ENCODE data around the gene HES5. TPM values are rescaled to one million over a fixed set of nuclear protein-coding genes. Genes with fewer than 3 reads are reported as not detected.
A peak's percentile ranks its signal among the peaks of the same experiment; 100 is the strongest.

Gene HES5
- total RNA-seq, 1 experiment from 2014 or later: not detected

GRCh38 chr1:2558420-2558819 is 28.4 kb upstream of the HES5 start:
- BruUV-seq (replicated peaks): no TSS peak
- Mint-ChIP-seq H3K27ac (ENCODE audit: unreplicated experiment) (peak overlapping the region; percentile 47), H3K36me3 (ENCODE audit: insufficient read depth, unreplicated experiment) (peaks cover 31% of the 10 kb centered on the region), H3K27me3 (ENCODE audit: unreplicated experiment) (no peaks in the 10 kb centered on the region), H3K4me1 (ENCODE audit: low read depth, unreplicated experiment) (peaks cover 8% of the 10 kb centered on the region), H3K9me3 (ENCODE audit: low read depth, unreplicated experiment) (no peaks in the 10 kb centered on the region), H3K4me3 (ENCODE audit: low read depth, unreplicated experiment) (no peak overlapping the region)
- intact Hi-C loops (cut with micrococcal nuclease; ENCODE audit: unreplicated experiment): no loop called here
- TF ChIP-seq CTCF (IDR thresholded peaks at IDR 0.05; ENCODE audit: unreplicated experiment): no peak
- no peak for DNase-seq
- CTCF ChIA-PET: no interaction called here

GRCh38 chr1:2557482-2558400 is 27.7 kb upstream of the HES5 start:
- intact Hi-C loops (cut with micrococcal nuclease; ENCODE audit: unreplicated experiment): no loop called here
- Mint-ChIP-seq H3K9me3 (ENCODE audit: low read depth, unreplicated experiment) (no peaks in the 10 kb centered on the region), H3K4me1 (ENCODE audit: low read depth, unreplicated experiment) (peaks cover 8% of the 10 kb centered on the region), H3K27me3 (ENCODE audit: unreplicated experiment) (no peaks in the 10 kb centered on the region), H3K27ac (ENCODE audit: unreplicated experiment) (no peak overlapping the region), H3K36me3 (ENCODE audit: insufficient read depth, unreplicated experiment) (peaks cover 31% of the 10 kb centered on the region), H3K4me3 (ENCODE audit: low read depth, unreplicated experiment) (peak overlapping the region; percentile 90)
- no TSS peak for BruUV-seq (replicated peaks)
- CTCF ChIA-PET: no interaction called here
- no peak for TF ChIP-seq CTCF (IDR thresholded peaks at IDR 0.05; ENCODE audit: unreplicated experiment)
- no peak for DNase-seq

DNA sequence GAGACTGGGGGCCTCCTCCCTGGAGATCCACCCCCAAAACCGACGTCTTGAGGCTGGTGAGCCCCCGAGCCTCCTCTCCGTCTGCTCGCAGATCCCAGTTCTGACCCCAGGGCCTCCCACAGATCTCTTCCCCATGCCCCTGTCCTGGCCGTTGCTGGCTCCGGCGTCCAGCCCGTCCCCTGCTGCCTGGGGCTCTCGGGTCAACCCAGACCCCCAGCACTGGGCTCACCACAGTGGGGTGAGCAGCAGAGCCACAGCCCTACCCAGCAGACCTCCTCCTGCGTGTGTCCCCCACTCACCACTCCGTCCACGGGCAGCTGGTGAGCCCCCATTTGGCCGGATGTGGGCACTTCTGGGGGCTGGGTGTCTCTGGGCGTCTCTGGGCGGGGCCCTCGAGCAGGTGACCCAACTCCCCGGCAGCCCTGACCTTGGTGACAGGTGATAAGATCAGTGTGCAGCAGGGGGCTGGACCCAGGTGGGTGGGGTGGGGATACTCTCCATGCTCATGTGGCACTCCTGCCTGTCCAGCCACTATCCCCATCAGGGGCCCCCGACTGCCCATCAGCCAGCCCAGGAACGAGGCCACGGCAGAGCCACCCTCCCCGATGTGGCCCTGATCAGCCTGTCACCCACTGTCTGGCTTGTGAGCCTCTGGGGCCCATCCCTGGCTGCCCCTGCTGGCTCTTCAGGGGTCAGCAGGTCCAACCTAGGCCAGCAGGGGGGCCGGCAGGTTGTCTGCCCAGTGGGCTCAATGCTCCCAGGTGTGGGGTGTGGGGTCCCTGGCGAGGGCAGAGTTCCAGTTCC is 26.8 kb upstream of the HES5 start:
- BruUV-seq (replicated peaks): TSS peak; percentile 61
- DNase-seq: no peak
- H3K27me3 Mint-ChIP-seq (ENCODE audit: unreplicated experiment): no peaks in the 10 kb centered on the region
- CTCF ChIA-PET: interaction anchor here (1.2 kb wide), 1 partner anchor 18 kb away, joined by 5 read pairs; no protein-coding TSS in a partner anchor
- H3K4me1 Mint-ChIP-seq (ENCODE audit: low read depth, unreplicated experiment): peaks cover 8% of the 10 kb centered on the region
- no peaks in the 10 kb centered on the region for H3K9me3 Mint-ChIP-seq (ENCODE audit: low read depth, unreplicated experiment)
- intact Hi-C loops (cut with micrococcal nuclease; ENCODE audit: unreplicated experiment): no loop called here
- H3K27ac Mint-ChIP-seq (ENCODE audit: unreplicated experiment): peak overlapping the region; percentile 95
- peak overlapping the region; percentile 90 for H3K4me3 Mint-ChIP-seq (ENCODE audit: low read depth, unreplicated experiment)
- peak; percentile 13 for TF ChIP-seq CTCF (IDR thresholded peaks at IDR 0.05; ENCODE audit: unreplicated experiment)
- peaks cover 31% of the 10 kb centered on the region for H3K36me3 Mint-ChIP-seq (ENCODE audit: insufficient read depth, unreplicated experiment)

- H3K36me3 Mint-ChIP-seq (ENCODE audit: insufficient read depth, unreplicated experiment): peaks cover 28% of the 10 kb centered on the region
- intact Hi-C loops (cut with micrococcal nuclease; ENCODE audit: unreplicated experiment): no loop called here
- DNase-seq: peak; percentile 29
Observed at GRCh38 chr1:2556277-2556677, 26.2 kb upstream of the HES5 start, which contains the start of gene TNFRSF14. TNFRSF14 (plus strand) TSS chr1:2556371; CDS start chr1:2556665, 294 bp downstream.

More at GRCh38 chr1:2556277-2556677, 26.2 kb upstream of the HES5 start, which contains the start of gene TNFRSF14:
- peak within 1 kb of the TSS; percentile 95 for H3K27ac Mint-ChIP-seq (ENCODE audit: unreplicated experiment)
- no peak for TF ChIP-seq CTCF (IDR thresholded peaks at IDR 0.05; ENCODE audit: unreplicated experiment)
- H3K4me3 Mint-ChIP-seq (ENCODE audit: low read depth, unreplicated experiment): peak within 1 kb of the TSS; percentile 90
- peaks cover 8% of the 10 kb centered on the region for H3K4me1 Mint-ChIP-seq (ENCODE audit: low read depth, unreplicated experiment)
- H3K27me3 Mint-ChIP-seq (ENCODE audit: unreplicated experiment): no peaks in the 10 kb centered on the region
- CTCF ChIA-PET: interaction anchor here (0.8 to 1.2 kb wide), 3 partner anchors 9 to 27 kb away, joined by 3 to 5 read pairs (median 3); no protein-coding TSS in a partner anchor
- no peaks in the 10 kb centered on the region for H3K9me3 Mint-ChIP-seq (ENCODE audit: low read depth, unreplicated experiment)
- BruUV-seq (replicated peaks): no TSS peak

Data from Calu3 (cell line).